K562 (cell line): ENCODE results near the gene VIT. TPM values are rescaled to one million over a fixed set of nuclear protein-coding genes. Genes with fewer than 3 reads are reported as not detected.

ENCODE experiments used
- ATAC-seq: fragments of 200-7000 bp; cut with Tn5 transposase; 3 replicates; pipeline ENCODE4 v1.9.1; 2020; ENCODE audit warnings: moderate library complexity
- BruUV-seq: library from RNA; stranded (reverse); fragments of 400-500 nt; replicated peaks from 2 replicates; lab custom pipeline; 2021; lab: Mats Ljungman, UMichigan
- CTCF ChIA-PET: fragments of 300-600 bp; formaldehyde crosslinking; extraction: SDS; loops from one replicate; lab custom pipeline; 2021; ENCODE audit warnings: low intra/inter-chr PET ratio; lab: Yijun Ruan, JAX
- POLR2A ChIA-PET: fragments of 300-600, 350-650 bp; sonication (Branson Sonifier 250); formaldehyde crosslinking; extraction: SDS; loops from one replicate; lab custom pipeline; 2021; ENCODE audit warnings: antibody characterized with exemption, inconsistent platforms; lab: Yijun Ruan, JAX
- DNase-seq, 4 experiments: peaks; one replicate each; pipeline versions ENCODE4 v3.0.0 to v3.0.0-alpha.2; 2011 to 2018; ENCODE audit warnings: low spot score in 3 of 4, mixed read lengths in 3 of 4; ENCODE audit errors: extremely low read depth in 1 of 4
- FAIRE-seq: peaks from 2 replicates; lab custom pipeline; 2011; peaks lifted over from hg19 to GRCh38; lab: Jason Lieb, UNC
- H2AFZ ChIP-seq: 2 replicates; pipeline ENCODE4 v1.6.0; 2011; ENCODE audit warnings: low read depth, low read length, control low read depth, inconsistent platforms
- H3K27ac ChIP-seq: fragments of 200-600 bp; 3 replicates; pipeline ENCODE4 v1.8.0; 2011; ENCODE audit warnings: low read depth, mild to moderate bottlenecking, control low read depth, inconsistent platforms, low read length, moderate library complexity, mixed read lengths; ENCODE audit errors: extremely low read depth
- H3K27me3 ChIP-seq, 2 experiments: fragments of 300-600 bp in 1 of 2; 2 replicates in 1 of 2; 3 replicates in 1 of 2; pipeline versions ENCODE4 v1.6.0 to v1.8.0; 2011; ENCODE audit warnings: inconsistent platforms in 2 of 2, low read length in 2 of 2, mild to moderate bottlenecking in 1 of 2, mixed read lengths in 1 of 2, moderate library complexity in 1 of 2; ENCODE audit not compliant: control insufficient read depth in 2 of 2, insufficient read depth in 2 of 2
- H3K36me3 ChIP-seq: fragments of 300-600 bp; 3 replicates; pipeline ENCODE4 v1.8.0; 2011; ENCODE audit warnings: mild to moderate bottlenecking, low read length, inconsistent platforms; ENCODE audit not compliant: control insufficient read depth, insufficient read depth
- H3K4me1 ChIP-seq, 2 experiments: fragments of 200-600 bp in 1 of 2; replicated peaks in 1 of 2; 2 replicates in 1 of 2; 3 replicates in 1 of 2; pipeline versions ENCODE4 v1.5.1 to v1.8.0; 2011; ENCODE audit warnings: inconsistent platforms in 2 of 2, low read length in 2 of 2, mild to moderate bottlenecking in 1 of 2, mixed read lengths in 1 of 2, moderate library complexity in 1 of 2; ENCODE audit not compliant: control insufficient read depth in 2 of 2, insufficient read depth in 2 of 2
- H3K4me2 ChIP-seq: 2 replicates; pipeline ENCODE4 v1.6.1; 2011; ENCODE audit warnings: low read length, control low read depth, inconsistent platforms, mixed read lengths; ENCODE audit not compliant: insufficient read depth
- H3K4me3 ChIP-seq: fragments of 200-600 bp; sonication (generic), shearing (Covaris generic); 2 replicates; pipeline ENCODE4 v1.5.1; 2016; ENCODE audit warnings: control low read depth, inconsistent platforms
- H3K79me2 ChIP-seq: fragments of 200-600 bp; 3 replicates; pipeline ENCODE4 v1.8.0; 2011; ENCODE audit warnings: low read length, inconsistent platforms; ENCODE audit not compliant: control insufficient read depth, insufficient read depth
- H3K9ac ChIP-seq, 2 experiments: 2 replicates each; pipeline versions ENCODE4 v1.6.0 to v1.6.1; 2011; ENCODE audit warnings: low read depth in 2 of 2, low read length in 2 of 2, control low read depth in 1 of 2, inconsistent platforms in 1 of 2, mild to moderate bottlenecking in 1 of 2, mixed read lengths in 1 of 2; ENCODE audit not compliant: insufficient read depth in 1 of 2
- H3K9me1 ChIP-seq: one replicate; pipeline ENCODE4 v1.6.0; 2011; ENCODE audit warnings: inconsistent platforms, mild to moderate bottlenecking, low read length, moderate library complexity; ENCODE audit not compliant: control insufficient read depth, insufficient read depth
- H3K9me3 ChIP-seq: replicated peaks from 2 replicates; pipeline ENCODE4 v1.5.1; 2011; ENCODE audit warnings: low read depth, low read length, inconsistent platforms; ENCODE audit not compliant: control insufficient read depth, insufficient read depth
- H4K20me1 ChIP-seq: replicated peaks from 2 replicates; pipeline ENCODE4 v1.6.1; 2011; ENCODE audit warnings: low read length, inconsistent platforms, mixed read lengths; ENCODE audit not compliant: control insufficient read depth, insufficient read depth
- ATF1 ChIP-seq, 2 experiments: fragments of 450-650 bp in 1 of 2; IDR thresholded peaks; 2 replicates each; pipeline ENCODE4 v1.6.1; 2016; ENCODE audit warnings: missing compliant biosample characterization in 1 of 2, missing genetic modification characterization in 1 of 2
- COPS2 ChIP-seq: fragments of 450-650 bp; conservative IDR thresholded peaks from 2 replicates; pipeline ENCODE4 v1.6.1; 2016; ENCODE audit warnings: mild to moderate bottlenecking, moderate library complexity
- GTF2F1 ChIP-seq: IDR thresholded peaks from 2 replicates; pipeline ENCODE4 v1.6.1; 2011; ENCODE audit warnings: low read depth, low read length, improper control_type of control experiment
- ZBTB7A ChIP-seq: IDR thresholded peaks from 2 replicates; pipeline ENCODE4 v1.6.1; 2011; ENCODE audit warnings: low read depth, mild to moderate bottlenecking, low read length, moderate library complexity, borderline replicate concordance; ENCODE audit not compliant: control insufficient read depth
- ZNF717 ChIP-seq: fragments of 250-450 bp; sonication (Bioruptor Pico); IDR thresholded peaks from 2 replicates; pipeline ENCODE4 v1.5.0; 2021
- WGBS: fragments of 100-300 bp; shearing (Covaris generic); methylation state at CpG from one replicate; pipeline ENCODE4 v1.1.6; 2016; ENCODE audit warnings: low coverage, mixed read lengths; ENCODE audit not compliant: insufficient coverage; ENCODE audit errors: missing lambda C conversion rate; 5-methylcytosine and 5-hydroxymethylcytosine counted together
- in situ Hi-C: fragments of 300-500 bp; cut with MboI; formaldehyde crosslinking; loops from 4 replicates; pipeline ENCODE4 v1.15.0; 2018; ENCODE audit warnings: inconsistent platforms, mixed read lengths
- intact Hi-C: fragments of 100-400 bp; cut with micrococcal nuclease; formaldehyde crosslinking; loops from 2 replicates; pipeline ENCODE4 v1.14.2; 2022
- polyA plus RNA-seq, 8 experiments: library from polyadenylated mRNA; depleted of rRNA in 4 of 8; stranded (reverse) in 5 of 8; unstranded in 3 of 8; fragments of >200 nt; fragmentation: Nextera tagmentation in 2 of 8; fragmentation: Illumina TruSeq in 1 of 8; extraction: Ambion mirVana in 2 of 8; extraction: Trizol in 1 of 8; gene quantifications; 2 replicates each; pipeline versions ENCODE4 v1.2.1 to v1.2.3, GENCODE V29; 2011 to 2014; ENCODE audit warnings: inconsistent platforms in 1 of 8, missing spikeins in 1 of 8
- total RNA-seq, 7 experiments: library from RNA; depleted of rRNA in 6 of 7; stranded (reverse); fragments of >200 nt in 6 of 7; fragmentation: Illumina TruSeq in 2 of 7; extraction: Trizol in 2 of 7; gene quantifications; 2 replicates each; pipeline versions ENCODE4 v1.2.1 to v1.2.3, GENCODE V29; 2011 to 2021; ENCODE audit warnings: low replicate concordance in 1 of 7
- TF ChIP-seq, protein P1 (sequence below): sonication (generic); formaldehyde crosslinking; IDR thresholded peaks from 2 replicates; pipeline ENCODE4 v1.8.0; 2022; ENCODE audit warnings: mild to moderate bottlenecking, missing genetic modification reagents

Gene VIT
- total and polyA plus RNA-seq, 9 of the 15 experiments (the other 6 are each of a cell fraction or from before 2014, with no cell fraction given): not detected

- peaks cover 7 to 16% of the 10 kb centered on the region in 2 experiments; a peak in 4 of 5 replicates for H3K27me3 ChIP-seq
- no peaks in the 10 kb centered on the region for H3K79me2 ChIP-seq
- H3K9ac ChIP-seq: no peak overlapping the region
- peaks cover 4 to 7% of the 10 kb centered on the region in 2 experiments; a peak in 2 of 5 replicates for H3K4me1 ChIP-seq
- in situ Hi-C loops: no loop called here
- H3K9me3 ChIP-seq: no peaks in the 10 kb centered on the region
- H2AFZ ChIP-seq: peak overlapping the region; percentile 29; the same call in 1 of the 2 replicates
- no peaks in the 10 kb centered on the region for H3K9me1 ChIP-seq
- BruUV-seq: no TSS peak
- no peak overlapping the region for H3K27ac ChIP-seq
- CTCF ChIA-PET: no interaction called here
- intact Hi-C loops: no loop called here
- no peaks in the 10 kb centered on the region for H4K20me1 ChIP-seq
- TF ChIP-seq, protein P1, sequence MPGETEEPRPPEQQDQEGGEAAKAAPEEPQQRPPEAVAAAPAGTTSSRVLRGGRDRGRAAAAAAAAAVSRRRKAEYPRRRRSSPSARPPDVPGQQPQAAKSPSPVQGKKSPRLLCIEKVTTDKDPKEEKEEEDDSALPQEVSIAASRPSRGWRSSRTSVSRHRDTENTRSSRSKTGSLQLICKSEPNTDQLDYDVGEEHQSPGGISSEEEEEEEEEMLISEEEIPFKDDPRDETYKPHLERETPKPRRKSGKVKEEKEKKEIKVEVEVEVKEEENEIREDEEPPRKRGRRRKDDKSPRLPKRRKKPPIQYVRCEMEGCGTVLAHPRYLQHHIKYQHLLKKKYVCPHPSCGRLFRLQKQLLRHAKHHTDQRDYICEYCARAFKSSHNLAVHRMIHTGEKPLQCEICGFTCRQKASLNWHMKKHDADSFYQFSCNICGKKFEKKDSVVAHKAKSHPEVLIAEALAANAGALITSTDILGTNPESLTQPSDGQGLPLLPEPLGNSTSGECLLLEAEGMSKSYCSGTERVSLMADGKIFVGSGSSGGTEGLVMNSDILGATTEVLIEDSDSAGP (CRISPR knock-in tag): no peak
- no peak for TF ChIP-seq COPS2
- no peak for TF ChIP-seq ATF1 (CRISPR knock-in tag; IDR thresholded peaks at IDR 0.05)
- TF ChIP-seq ATF1 (tag; IDR thresholded peaks at IDR 0.05): no peak
- no peak for TF ChIP-seq ZBTB7A
- no peak for TF ChIP-seq GTF2F1
- no peak for TF ChIP-seq ZNF717 (CRISPR knock-in tag)
- ATAC-seq: peak; percentile 10
- WGBS: 4% methylated on average over 9 of the region's 11 CpGs
- POLR2A ChIA-PET: interaction anchor here (0.7 to 1.1 kb wide), 3 partner anchors 11 to 30 kb away, joined by 3 to 4 read pairs (median 3); no protein-coding TSS in a partner anchor
- no peak overlapping the region for H3K4me3 ChIP-seq
- no peak for DNase-seq
- no peaks in the 10 kb centered on the region for H3K36me3 ChIP-seq
- H3K4me2 ChIP-seq: 0 out of 2 replicates have a peak overlapping the region, but pooled peaks have one; percentile 45
- no peak for FAIRE-seq
These were observed 109.2 kb downstream of the VIT start for GRCh38 chr2:36805635-36806224.
